Inflammatory macrophage treated with lipopolysaccharide for 4 hours (primary cell): ENCODE results near the gene TRMT10B.
"Not testable (repeated sequence)": the region's sequence is repeated elsewhere in the genome, so short reads cannot be mapped to it uniquely, and the experiment has no call there.

Experiments used
- DNase-seq: peaks from one replicate; pipeline ENCODE4 v3.0.0-alpha.2; 2020

TRMT10B gene

DNA sequence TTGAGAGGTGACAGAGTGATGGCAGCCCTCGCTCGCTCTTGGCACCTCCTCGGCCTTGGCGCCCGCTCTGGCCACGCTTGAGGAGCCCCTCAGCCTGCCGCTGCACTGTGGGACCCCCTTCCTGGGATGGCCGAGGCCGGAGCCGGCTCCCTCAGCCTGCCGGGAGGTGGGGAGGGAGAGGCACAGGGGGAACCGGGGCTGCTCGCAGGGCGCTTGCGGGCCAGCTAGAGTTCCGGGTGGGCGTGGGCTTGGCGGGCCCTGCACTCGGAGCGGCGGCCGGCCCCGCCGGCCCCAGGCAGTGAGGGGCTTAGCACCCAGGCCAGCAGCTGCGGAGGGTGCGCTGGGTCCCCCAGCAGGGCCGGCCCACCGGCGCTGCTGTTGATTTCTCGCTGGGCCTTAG lies 1.9 kb upstream of the TRMT10B start:
- not testable (repeated sequence) for DNase-seq

DNA sequence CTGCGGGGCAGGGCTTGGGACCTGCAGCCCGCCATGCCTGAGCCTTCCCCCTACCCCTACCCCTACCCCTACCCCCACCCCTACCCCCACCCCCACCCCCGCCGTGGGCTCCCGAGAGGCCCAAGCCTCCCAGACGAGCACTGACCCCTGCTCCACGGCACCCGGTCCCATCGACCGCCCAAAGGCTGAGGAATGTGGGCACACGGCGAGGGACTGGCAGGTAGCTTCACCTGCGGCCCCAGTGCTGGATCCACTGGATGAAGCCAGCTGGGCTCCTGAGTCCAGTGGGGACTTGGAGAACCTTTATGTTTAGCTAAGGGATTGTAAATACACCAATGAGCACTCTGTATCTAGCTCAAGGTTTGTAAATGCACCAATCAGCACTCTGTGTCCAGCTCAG lies 1.5 kb upstream of the TRMT10B start:
- DNase-seq = not testable (repeated sequence)

DNA sequence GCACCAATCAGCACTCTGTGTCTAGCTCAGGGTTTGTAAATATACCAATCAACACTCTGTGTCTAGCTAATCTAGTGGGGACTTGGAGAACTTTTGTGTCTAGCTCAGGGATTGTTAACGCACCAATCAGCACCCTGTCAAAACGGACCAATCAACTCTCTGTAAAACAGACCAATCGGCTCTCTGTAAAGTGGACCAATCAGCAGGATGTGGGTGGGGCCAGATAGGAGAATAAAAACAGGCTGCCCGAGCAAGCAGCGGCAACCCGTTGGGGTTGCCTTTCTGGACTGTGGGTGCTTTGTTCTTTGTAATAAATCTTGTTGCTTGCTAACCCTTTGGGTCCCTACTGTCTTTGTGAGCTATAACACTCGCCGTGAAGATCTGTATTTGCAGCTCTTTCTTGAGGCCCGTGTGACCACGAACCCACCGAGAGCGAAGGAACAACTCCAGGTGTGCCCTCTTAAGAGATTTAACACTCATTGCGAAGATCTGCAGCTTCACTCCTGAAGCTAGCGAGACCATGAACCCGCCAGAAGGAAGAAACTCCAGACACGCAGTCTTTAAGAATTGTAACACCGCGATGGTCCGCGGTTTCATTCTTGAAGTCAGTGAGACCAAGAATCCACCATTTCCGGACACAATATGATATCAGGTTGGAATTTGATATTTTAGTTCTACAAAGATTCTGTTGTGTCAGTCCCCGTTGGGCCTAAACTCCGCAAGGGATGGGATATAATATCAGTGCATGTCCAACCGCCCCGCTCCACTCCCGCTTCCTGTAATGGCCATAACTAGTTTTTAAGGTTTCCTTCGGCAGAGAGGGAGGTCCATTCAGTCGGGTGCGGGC lies 740 bp upstream of the TRMT10B start:
- no peak for DNase-seq

DNA sequence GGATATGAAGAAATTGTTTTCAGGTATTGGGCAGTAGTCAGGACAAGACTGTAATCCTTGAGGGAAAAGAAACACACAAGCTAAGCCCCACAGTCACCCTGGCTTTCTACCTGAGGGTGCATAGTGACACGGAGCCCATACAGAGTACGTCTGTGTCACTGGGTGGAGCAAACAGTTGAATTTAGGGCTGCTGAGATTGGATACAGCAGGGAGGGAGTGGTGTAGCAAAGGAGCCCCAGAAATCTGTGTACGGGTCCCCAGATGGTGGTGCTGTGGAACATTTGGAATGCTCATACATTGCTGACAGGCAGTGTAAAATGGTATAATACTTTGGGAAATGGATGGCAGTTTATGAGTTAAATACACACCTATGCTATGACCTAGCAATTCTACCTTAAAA lies 5.1 kb downstream of the TRMT10B start:
- DNase-seq = no peak

DNA sequence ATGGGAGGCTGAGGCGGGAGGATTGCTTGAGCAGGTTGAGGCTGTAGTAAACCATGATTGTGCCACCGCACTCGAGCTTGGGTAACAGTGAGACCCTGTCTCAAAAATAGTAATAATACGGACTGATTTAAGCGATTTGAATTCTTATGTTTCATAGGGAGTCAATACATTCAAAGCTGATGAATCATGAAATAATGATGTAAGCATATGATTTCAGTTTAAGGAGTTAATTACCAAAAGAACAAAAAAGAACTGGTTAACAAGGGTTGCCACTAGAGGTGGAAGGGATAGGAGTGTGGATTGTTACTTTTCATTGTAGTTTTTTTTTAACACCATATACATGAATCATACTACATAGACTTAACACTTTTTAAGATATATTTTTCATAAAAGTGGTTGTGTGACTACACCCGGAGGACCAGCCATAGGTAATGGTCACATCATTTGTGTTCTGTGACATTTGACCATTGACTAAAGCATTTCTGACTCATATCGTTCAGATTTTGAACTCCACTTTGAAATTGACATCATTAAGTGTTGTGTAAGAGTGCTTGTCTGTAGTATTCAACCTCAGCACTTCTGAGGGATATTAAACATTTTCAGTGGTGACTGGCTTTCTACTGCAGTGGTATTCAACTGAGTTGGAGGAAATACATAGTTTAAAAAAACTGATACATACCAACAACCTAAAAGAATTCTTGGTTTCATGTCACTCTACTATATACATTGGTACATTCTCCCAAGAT lies 7.0 kb downstream of the TRMT10B start:
- peak; percentile 15 for DNase-seq

DNA sequence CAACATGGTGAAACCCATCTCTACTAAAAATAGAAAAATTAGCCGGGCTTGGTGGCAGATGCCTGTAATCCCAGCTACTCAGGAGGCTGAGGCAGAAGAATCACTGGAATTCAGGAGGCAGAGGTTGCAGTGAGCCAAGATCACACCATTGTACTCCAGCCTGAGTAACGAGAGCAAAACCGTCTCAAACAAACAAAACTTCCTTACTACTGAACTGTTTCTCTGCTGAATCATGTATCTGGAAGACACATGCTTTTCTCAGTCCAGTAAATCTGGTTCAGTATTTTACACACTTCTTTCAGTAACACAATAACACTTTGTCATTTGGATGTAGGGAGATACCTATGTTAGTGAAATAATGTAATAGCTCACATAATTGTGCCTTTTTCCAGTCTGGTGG lies 7.9 kb downstream of the TRMT10B start:
- no peak for DNase-seq

DNA sequence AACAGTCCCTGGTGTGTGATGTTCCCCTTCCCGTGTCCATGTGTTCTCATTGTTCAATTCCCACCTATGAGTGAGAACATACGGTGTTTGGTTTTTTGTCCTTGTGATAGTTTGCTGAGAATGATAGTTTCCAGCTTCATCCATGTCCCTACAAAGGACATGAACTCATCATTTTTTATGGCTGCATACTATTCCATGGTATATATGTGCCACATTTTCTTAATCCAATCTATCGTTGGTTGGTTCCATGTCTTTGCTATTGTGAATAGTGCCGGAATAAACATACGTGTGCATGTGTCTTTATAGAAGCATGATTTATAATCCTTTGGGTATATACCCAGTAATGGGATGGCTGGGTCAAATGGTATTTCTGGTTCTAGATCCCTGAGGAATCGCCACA lies 11.7 kb downstream of the TRMT10B start:
- not testable (repeated sequence) for DNase-seq

DNA sequence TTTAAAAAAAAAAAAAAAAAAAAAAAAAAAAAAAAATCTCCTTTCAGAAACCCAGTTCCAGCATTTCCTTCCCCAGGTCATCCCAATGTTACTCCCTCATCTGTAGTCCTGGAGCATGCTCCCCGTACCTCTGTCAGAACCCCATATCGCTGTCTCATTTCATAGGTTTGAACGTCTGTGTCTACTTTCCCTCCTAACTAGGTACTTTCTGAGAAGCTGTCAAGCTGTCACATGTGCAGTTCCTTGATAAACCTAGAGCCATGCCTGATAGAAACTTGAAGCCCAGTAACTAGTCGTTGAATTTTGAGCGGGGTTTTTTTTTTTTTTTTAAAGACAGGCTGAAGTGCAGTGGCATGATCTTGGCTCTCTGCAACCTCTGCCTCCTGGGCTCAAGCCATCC lies 15.7 kb downstream of the TRMT10B start:
- DNase-seq = no peak

DNA sequence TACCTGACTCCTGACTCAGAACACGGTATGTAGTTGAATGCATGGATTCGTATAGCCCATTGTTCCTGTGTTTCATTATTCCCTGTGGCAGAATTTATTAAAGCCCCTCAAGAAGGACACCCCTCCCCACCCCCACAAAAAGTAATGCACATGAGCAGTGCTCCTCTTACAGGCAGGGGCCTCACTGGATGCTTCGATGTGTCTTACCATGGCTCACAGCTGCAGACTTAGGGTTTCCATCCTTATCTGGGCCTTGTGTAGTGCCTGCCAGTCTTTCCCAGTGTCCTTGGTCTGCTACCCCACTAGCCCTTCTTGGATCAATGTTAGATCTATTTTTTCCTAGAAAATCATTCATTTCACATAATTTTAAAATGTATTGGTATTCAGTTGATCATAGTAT lies 16.4 kb downstream of the TRMT10B start:
- DNase-seq = no peak

DNA sequence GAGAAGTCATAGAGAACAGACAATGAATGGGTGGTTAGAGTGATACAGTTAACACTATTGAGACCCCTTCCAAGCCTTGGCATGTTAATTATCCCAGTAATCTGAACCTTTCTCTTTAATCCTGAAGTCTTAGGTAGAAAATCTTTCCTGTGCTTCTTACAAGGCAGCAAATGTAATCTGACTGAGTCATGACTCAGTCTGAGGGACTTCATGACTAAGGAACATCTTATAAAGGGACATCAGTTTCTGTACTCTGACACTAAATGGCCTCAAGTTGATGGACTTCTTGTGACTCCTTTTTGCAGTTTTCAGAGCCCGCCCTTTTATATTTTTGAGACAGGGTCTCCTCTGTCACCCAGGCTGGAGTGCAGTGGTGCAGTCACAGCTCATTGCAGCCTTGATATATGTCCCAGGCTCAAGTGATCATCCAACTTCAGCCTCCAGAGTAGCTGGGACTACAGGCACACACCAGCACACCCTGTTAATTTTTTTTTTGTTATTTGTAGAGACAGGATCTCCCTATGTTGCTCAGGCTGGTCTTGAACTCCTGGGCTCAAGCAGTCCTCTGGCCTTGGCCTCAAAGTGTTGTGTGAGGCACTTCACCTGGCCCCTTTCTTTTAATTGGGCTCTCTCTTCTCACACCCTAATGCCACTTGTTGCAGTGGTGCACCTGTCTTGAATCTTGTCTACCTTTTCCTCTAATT lies 21.8 kb downstream of the TRMT10B start:
- no peak for DNase-seq

DNA sequence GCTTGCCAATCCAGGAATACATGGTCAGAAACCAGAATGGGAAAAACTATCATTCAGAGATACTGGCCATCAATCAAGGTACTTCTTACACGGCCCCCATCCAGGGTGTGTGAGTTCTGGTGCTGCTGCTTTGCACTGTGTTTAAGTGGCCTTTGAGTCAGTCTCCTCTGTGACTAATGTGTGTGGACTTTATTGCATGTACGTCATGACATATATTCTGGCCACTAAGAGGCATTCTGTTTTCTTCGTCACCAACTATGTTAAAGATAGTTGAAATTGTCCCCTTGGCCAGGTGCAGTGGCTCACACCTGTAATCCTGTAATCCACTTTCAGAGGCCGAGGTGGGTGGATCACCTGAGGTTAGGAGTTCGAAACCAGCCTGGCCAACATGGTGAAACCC lies 22.7 kb downstream of the TRMT10B start:
- no peak for DNase-seq

DNA sequence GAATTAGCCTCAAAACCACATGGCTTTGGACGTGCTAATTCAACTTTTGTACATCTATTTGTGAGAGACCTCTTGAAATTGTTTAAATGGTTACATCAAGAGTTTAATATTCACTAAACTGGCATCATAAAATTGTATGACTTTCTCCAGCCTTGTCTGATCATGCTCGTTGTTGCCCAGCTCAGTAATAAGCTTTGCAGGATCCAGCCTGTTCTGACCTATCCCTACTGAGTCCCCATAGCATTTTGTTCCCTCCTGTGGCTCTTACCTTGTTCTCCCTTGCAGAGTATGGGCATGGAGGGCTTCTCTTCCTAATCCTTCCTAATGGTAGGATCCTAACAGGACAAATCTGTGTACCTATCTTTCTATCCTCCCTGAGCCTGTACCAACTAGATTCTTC lies 24.9 kb downstream of the TRMT10B start:
- no peak for DNase-seq

DNA sequence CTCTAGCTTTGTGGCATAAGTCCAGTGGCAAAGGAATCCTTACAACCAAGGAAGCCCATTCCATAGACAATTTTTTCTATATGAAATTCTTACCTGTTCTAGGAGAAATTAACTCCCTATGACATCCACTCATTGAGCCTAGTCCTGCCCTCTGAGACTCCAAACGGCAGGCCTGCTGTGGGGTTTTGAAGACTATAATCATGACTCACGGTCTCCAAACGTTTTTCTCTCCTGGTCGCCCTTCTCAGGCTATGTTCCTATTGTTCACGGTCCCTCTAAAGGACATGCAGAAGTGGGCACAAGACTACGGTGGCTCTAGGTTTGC lies 30.6 kb downstream of the TRMT10B start:
- no peak for DNase-seq

DNA sequence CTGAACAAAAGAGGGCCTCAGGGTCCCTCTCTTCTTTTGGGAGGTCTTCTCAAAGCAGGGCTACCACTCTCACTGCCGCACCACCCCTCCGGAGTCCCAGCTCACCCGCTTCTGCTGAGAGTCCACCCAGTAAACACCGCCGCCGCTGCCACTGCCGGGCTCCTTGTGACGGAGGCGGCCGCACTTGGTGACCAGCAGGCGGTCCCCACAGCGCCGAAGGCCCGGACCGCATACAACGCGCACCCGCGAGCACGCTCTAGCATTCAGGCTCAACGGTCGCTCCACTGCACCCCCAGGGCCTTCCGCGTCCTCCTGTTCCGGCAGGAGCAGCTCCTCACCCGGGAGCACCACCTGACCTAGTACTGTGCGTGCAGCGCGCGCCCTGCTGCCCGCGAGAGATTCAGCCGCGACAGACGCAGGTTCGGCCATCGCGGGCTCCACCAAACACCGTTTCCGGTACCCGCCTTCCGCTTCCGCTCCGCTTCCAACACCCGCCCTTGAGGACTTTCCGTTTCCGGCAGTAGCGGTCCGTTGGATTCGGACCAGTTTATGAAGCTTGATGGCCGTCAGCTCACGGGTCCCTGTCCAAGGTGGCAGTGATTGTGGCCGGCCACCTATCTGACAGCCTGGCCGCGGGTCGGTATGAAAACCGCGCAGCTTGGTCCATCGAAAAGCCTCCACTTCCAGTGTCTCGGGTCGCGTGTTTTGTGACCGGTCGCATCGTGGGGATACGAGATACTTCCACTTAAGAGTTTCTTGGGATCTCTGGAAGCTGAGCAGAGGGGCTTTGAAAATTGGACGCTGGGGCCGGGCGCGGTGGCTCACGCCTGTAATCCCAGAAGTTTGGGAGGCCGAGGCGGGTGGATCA lies 31.2 kb downstream of the TRMT10B start, which contains the start of gene EXOSC3:
Gene EXOSC3, minus strand, starts transcription at position 449 of the 868 bp plus-strand sequence. Its CDS starts 20 bp downstream, at position 429.
- DNase-seq = peak; percentile 94

DNA sequence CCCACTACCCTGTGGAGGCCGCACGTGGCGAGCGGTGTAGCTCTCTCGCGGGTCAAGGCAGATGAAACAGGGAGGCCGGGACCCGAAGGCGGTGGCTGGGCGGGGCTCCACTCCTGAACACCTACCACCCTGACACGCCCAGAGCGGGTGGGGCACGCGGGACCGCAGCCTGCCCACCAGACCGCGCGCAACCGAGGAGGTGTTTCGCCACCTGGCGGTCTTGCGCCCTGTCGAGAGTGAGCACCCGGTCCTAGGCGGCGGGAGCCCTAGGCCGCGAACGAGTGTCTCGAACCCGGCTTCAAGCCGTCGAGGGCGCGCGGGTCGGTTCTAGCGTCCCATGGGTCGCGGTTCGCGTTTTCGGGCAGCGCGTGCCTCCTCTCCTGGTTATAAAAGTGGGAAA lies 33.5 kb downstream of the TRMT10B start:
- DNase-seq = no peak

DNA sequence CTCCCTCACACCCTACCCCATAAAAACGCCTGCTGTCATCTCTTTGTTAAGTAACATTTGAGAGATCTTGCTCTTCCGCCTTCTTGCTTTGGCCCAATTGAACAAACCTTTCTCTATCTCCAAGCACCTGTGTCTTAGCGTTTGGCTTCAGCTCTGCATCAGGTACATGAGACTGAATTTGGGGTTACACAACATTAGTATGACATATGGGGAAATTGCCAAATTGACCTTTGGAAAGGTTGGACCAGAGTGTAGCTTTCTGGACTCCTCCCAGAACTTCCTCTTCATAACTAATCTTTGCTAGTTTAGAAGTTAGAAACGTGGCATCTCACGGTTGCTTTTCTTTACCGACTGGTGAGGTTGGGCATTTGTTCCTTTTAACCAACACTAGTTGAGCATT lies 34.7 kb downstream of the TRMT10B start:
- DNase-seq = peak; percentile 33

DNA sequence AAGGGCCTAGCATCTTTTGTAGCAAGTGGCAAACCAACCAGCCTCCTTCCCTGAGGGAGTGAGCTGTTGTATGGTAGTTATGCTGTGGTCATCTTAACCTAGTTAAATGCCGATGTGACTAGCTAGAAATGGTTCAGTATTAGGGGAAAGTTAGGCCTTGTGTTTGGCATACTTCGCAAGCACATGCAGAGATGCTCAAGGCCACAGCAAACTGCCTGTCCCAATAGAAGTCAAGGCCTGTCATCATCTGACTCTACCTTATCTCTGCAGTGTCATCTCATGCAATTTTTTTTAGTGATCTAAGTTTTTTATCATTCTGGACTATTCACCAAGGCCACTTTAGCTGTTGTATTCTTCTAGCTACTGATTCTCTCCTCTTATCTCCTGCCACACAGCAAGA lies 36.5 kb downstream of the TRMT10B start:
- DNase-seq = no peak

DNA sequence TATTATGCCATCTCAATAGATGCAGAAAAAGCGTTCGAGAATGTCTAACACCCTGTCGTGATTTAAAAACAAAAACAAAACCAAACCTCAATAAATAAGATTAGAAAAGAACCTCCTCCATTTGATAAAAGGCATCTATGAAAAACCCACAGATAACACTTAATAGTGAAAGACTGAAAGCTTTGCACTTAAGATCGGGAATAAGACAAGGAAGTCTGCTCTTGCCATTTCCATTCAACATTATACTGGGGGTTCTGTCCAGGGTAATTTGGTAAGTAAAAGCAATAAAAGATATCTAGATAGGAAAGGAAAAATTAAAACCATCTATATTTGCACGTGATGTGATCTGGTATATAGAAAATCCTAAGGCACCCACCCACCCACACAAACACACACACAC lies 38.5 kb downstream of the TRMT10B start:
- no peak for DNase-seq

DNA sequence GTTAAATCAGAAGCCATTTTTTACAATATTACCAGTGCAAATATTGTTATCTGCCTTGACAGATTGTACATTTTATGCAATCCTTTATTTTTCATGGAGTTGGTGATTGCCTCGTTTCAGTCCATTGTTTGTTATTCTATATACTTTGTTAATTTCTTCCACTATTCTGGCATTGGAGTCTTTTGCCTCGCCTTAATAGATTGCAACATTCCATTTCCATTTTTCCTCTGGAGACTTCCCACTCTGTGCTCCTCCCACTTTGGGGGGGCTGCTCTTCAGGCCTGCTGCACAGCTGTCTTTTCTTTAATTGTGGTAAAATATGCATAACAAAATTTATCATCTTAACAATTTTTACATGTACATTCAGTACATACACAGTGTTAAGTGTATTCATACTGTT lies 42.6 kb downstream of the TRMT10B start:
- no peak for DNase-seq

DNA sequence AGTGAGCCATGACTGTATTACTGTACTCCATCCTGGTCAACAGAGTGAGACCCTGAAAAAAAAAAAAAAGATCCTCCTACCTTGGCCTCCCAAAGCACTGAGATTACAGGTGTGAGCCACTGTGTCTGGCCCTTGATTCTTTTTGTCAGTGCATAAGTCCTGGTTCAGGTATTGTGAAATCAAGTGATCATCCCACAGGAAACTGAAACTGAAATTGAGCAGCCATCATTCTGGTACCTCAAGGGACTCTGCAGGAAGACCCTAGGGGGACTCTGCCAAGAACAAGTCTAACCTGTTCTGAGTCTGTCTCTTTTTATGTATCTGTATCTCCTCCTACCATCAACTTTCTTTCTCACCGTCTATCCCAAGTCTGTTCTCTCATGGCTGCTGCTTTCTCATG lies 45.1 kb downstream of the TRMT10B start:
- DNase-seq = peak; percentile 18

DNA sequence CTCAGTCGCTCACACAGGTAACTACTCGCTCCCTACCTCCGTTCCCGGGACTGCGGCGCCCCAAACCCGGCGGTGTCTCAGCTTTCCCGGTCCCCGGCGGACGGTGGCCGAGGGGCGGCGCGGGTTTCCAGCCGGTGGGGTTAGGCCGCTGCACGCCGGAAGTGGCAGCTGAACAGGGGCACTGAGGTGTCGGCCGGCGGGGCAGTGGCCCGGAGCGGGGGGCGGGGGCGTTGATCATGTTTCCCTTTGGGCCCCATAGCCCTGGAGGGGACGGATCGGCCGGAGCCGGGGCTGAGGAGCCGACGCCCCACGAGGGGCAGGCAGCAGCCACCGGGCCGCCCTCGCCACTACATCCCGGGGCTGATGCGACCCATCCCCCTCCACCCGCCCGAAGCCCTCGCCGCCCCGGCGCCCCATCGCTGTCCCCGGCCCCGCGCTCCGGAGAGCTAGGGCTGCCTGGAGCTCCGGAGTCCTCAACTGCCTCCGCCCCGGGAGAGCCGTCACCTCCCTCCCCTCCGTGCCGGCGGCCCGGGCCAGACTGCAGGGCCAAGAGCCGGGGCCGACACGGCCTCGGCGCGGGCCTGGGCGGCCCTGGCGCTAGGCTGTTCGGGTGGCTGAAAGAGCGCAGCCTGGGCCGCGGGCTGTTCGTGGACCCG lies 47.2 kb downstream of the TRMT10B start, which contains the start of gene DCAF10:
Gene DCAF10, plus strand, starts transcription at position 167 of the 656 bp plus-strand sequence. Its CDS starts 70 bp downstream, at position 237.
- peak; percentile 76 for DNase-seq

DNA sequence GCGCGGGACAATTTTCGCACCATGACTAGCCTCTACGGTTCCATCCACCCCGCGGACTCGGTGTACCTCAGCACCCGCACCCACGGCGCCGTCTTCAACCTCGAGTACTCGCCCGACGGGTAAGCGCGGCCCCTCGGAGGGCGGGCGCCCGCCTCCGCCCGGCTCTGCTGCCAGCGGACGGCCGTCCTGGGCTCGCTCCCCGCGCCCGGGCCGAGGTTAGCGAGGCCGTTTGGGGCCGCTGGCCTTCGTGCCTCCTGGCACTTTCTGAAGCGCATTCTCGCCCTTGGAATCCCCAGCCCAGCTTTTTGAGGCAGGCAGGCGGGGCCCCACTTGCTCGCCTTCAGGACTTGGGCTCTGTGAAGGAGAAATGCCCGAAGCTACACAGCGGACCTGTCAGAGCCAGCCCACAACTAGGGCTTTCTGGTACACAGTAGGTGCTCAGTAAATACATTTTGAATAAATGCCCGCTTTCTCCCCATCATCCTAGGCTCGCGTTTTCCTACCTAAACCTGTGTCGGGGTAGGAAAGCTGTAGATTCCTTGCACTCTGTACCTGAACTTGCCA lies 47.8 kb downstream of the TRMT10B start:
- DNase-seq = peak; percentile 49
